ENCODE results near the gene TRPC6.

- no peak for TF ChIP-seq TSC22D4 (tag; IDR thresholded peaks at IDR 0.05)
- TF ChIP-seq KAT8 (IDR thresholded peaks at IDR 0.05; ENCODE audit: low read depth) = no peak
- TF ChIP-seq, protein P1, sequence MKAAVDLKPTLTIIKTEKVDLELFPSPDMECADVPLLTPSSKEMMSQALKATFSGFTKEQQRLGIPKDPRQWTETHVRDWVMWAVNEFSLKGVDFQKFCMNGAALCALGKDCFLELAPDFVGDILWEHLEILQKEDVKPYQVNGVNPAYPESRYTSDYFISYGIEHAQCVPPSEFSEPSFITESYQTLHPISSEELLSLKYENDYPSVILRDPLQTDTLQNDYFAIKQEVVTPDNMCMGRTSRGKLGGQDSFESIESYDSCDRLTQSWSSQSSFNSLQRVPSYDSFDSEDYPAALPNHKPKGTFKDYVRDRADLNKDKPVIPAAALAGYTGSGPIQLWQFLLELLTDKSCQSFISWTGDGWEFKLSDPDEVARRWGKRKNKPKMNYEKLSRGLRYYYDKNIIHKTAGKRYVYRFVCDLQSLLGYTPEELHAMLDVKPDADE (conservative IDR thresholded peaks at IDR 0.05; ENCODE audit: control insufficient read depth, low read depth, low read length) = no peak
- TF ChIP-seq NR2F6 (CRISPR knock-in tag; IDR thresholded peaks at IDR 0.05) = no peak
- no peak for TF ChIP-seq POLR2AphosphoS5 (IDR thresholded peaks at IDR 0.05; ENCODE audit: control insufficient read depth, insufficient read depth, low read depth, low read length)
These were observed 109.1 kb downstream of the TRPC6 start for GRCh38 chr11:101474666-101475065.

All from K562 (cell line).